K562 (cell line): ENCODE results near the gene PHC3. TPM values are rescaled to one million over a fixed set of nuclear protein-coding genes. Genes with fewer than 3 reads are reported as not detected.

Source experiments
- ATAC-seq: fragments of 200-7000 bp; cut with Tn5 transposase; 3 replicates; pipeline ENCODE4 v1.9.1; 2020; ENCODE audit warnings: moderate library complexity
- BruUV-seq: library from RNA; stranded (reverse); fragments of 400-500 nt; replicated peaks from 2 replicates; lab custom pipeline; 2021; lab: Mats Ljungman, UMichigan
- CTCF ChIA-PET: fragments of 300-600 bp; formaldehyde crosslinking; extraction: SDS; loops from one replicate; lab custom pipeline; 2021; ENCODE audit warnings: low intra/inter-chr PET ratio; lab: Yijun Ruan, JAX
- POLR2A ChIA-PET: fragments of 300-600, 350-650 bp; sonication (Branson Sonifier 250); formaldehyde crosslinking; extraction: SDS; loops from one replicate; lab custom pipeline; 2021; ENCODE audit warnings: antibody characterized with exemption, inconsistent platforms; lab: Yijun Ruan, JAX
- DNase-seq, 4 experiments: peaks; one replicate each; pipeline versions ENCODE4 v3.0.0 to v3.0.0-alpha.2; 2011 to 2018; ENCODE audit warnings: low spot score in 3 of 4, mixed read lengths in 3 of 4; ENCODE audit errors: extremely low read depth in 1 of 4
- FAIRE-seq: peaks from 2 replicates; lab custom pipeline; 2011; peaks lifted over from hg19 to GRCh38; lab: Jason Lieb, UNC
- H2AFZ ChIP-seq: 2 replicates; pipeline ENCODE4 v1.6.0; 2011; ENCODE audit warnings: low read depth, low read length, control low read depth, inconsistent platforms
- H3K27ac ChIP-seq: fragments of 200-600 bp; 3 replicates; pipeline ENCODE4 v1.8.0; 2011; ENCODE audit warnings: low read depth, mild to moderate bottlenecking, control low read depth, inconsistent platforms, low read length, moderate library complexity, mixed read lengths; ENCODE audit errors: extremely low read depth
- H3K27me3 ChIP-seq, 2 experiments: fragments of 300-600 bp in 1 of 2; 2 replicates in 1 of 2; 3 replicates in 1 of 2; pipeline versions ENCODE4 v1.6.0 to v1.8.0; 2011; ENCODE audit warnings: inconsistent platforms in 2 of 2, low read length in 2 of 2, mild to moderate bottlenecking in 1 of 2, mixed read lengths in 1 of 2, moderate library complexity in 1 of 2; ENCODE audit not compliant: control insufficient read depth in 2 of 2, insufficient read depth in 2 of 2
- H3K36me3 ChIP-seq: fragments of 300-600 bp; 3 replicates; pipeline ENCODE4 v1.8.0; 2011; ENCODE audit warnings: mild to moderate bottlenecking, low read length, inconsistent platforms; ENCODE audit not compliant: control insufficient read depth, insufficient read depth
- H3K4me1 ChIP-seq, 2 experiments: fragments of 200-600 bp in 1 of 2; replicated peaks in 1 of 2; 2 replicates in 1 of 2; 3 replicates in 1 of 2; pipeline versions ENCODE4 v1.5.1 to v1.8.0; 2011; ENCODE audit warnings: inconsistent platforms in 2 of 2, low read length in 2 of 2, mild to moderate bottlenecking in 1 of 2, mixed read lengths in 1 of 2, moderate library complexity in 1 of 2; ENCODE audit not compliant: control insufficient read depth in 2 of 2, insufficient read depth in 2 of 2
- H3K4me2 ChIP-seq: 2 replicates; pipeline ENCODE4 v1.6.1; 2011; ENCODE audit warnings: low read length, control low read depth, inconsistent platforms, mixed read lengths; ENCODE audit not compliant: insufficient read depth
- H3K4me3 ChIP-seq: fragments of 200-600 bp; sonication (generic), shearing (Covaris generic); 2 replicates; pipeline ENCODE4 v1.5.1; 2016; ENCODE audit warnings: control low read depth, inconsistent platforms
- H3K79me2 ChIP-seq: fragments of 200-600 bp; 3 replicates; pipeline ENCODE4 v1.8.0; 2011; ENCODE audit warnings: low read length, inconsistent platforms; ENCODE audit not compliant: control insufficient read depth, insufficient read depth
- H3K9ac ChIP-seq, 2 experiments: 2 replicates each; pipeline versions ENCODE4 v1.6.0 to v1.6.1; 2011; ENCODE audit warnings: low read depth in 2 of 2, low read length in 2 of 2, control low read depth in 1 of 2, inconsistent platforms in 1 of 2, mild to moderate bottlenecking in 1 of 2, mixed read lengths in 1 of 2; ENCODE audit not compliant: insufficient read depth in 1 of 2
- H3K9me1 ChIP-seq: one replicate; pipeline ENCODE4 v1.6.0; 2011; ENCODE audit warnings: inconsistent platforms, mild to moderate bottlenecking, low read length, moderate library complexity; ENCODE audit not compliant: control insufficient read depth, insufficient read depth
- H3K9me3 ChIP-seq: replicated peaks from 2 replicates; pipeline ENCODE4 v1.5.1; 2011; ENCODE audit warnings: low read depth, low read length, inconsistent platforms; ENCODE audit not compliant: control insufficient read depth, insufficient read depth
- H4K20me1 ChIP-seq: replicated peaks from 2 replicates; pipeline ENCODE4 v1.6.1; 2011; ENCODE audit warnings: low read length, inconsistent platforms, mixed read lengths; ENCODE audit not compliant: control insufficient read depth, insufficient read depth
- ATF2 ChIP-seq: sonication (generic); formaldehyde crosslinking; IDR thresholded peaks from 2 replicates; pipeline ENCODE4 v1.8.1; 2022; ENCODE audit warnings: missing genetic modification reagents
- C11orf30 ChIP-seq: fragments of 450-650 bp; IDR thresholded peaks from 2 replicates; pipeline ENCODE4 v1.6.1; 2016; ENCODE audit warnings: low read depth, mild to moderate bottlenecking
- MAFF ChIP-seq: IDR thresholded peaks from 2 replicates; pipeline ENCODE4 v1.6.1; 2012; ENCODE audit warnings: low read length, improper control_type of control experiment
- MAFG ChIP-seq: fragments of 450-650 bp; conservative IDR thresholded peaks from 2 replicates; pipeline ENCODE4 v1.6.1; 2016; ENCODE audit warnings: missing genetic modification characterization, missing compliant biosample characterization
- NKRF ChIP-seq: fragments of 450-650 bp; IDR thresholded peaks from 2 replicates; pipeline ENCODE4 v1.6.1; 2016; ENCODE audit warnings: borderline replicate concordance
- POLR2A ChIP-seq: fragments of 450-650 bp; conservative IDR thresholded peaks from 2 replicates; pipeline ENCODE4 v1.6.1; 2016
- ZNF316 ChIP-seq: fragments of 450-650 bp; IDR thresholded peaks from 2 replicates; pipeline ENCODE4 v1.6.1; 2016
- ZNF324 ChIP-seq: fragments of 250-450 bp; sonication (Bioruptor Pico); IDR thresholded peaks from 2 replicates; pipeline ENCODE4 v1.4.0; 2020; ENCODE audit warnings: mild to moderate bottlenecking
- ZNF77 ChIP-seq: fragments of 250-450 bp; sonication (Bioruptor Pico); IDR thresholded peaks from 2 replicates; pipeline ENCODE4 v1.5.0; 2020
- whole genome bisulfite sequencing: fragments of 100-300 bp; shearing (Covaris generic); methylation state at CpG from one replicate; pipeline ENCODE4 v1.1.6; 2016; ENCODE audit warnings: low coverage, mixed read lengths; ENCODE audit not compliant: insufficient coverage; ENCODE audit errors: missing lambda C conversion rate; 5-methylcytosine and 5-hydroxymethylcytosine counted together
- in situ Hi-C: fragments of 300-500 bp; cut with MboI; formaldehyde crosslinking; loops from 4 replicates; pipeline ENCODE4 v1.15.0; 2018; ENCODE audit warnings: inconsistent platforms, mixed read lengths
- intact Hi-C: fragments of 100-400 bp; cut with micrococcal nuclease; formaldehyde crosslinking; loops from 2 replicates; pipeline ENCODE4 v1.14.2; 2022
- polyA plus RNA-seq, 8 experiments: library from polyadenylated mRNA; depleted of rRNA in 4 of 8; stranded (reverse) in 5 of 8; unstranded in 3 of 8; fragments of >200 nt; fragmentation: Nextera tagmentation in 2 of 8; fragmentation: Illumina TruSeq in 1 of 8; extraction: Ambion mirVana in 2 of 8; extraction: Trizol in 1 of 8; gene quantifications; 2 replicates each; pipeline versions ENCODE4 v1.2.1 to v1.2.3, GENCODE V29; 2011 to 2014; ENCODE audit warnings: inconsistent platforms in 1 of 8, missing spikeins in 1 of 8
- total RNA-seq, 7 experiments: library from RNA; depleted of rRNA in 6 of 7; stranded (reverse); fragments of >200 nt in 6 of 7; fragmentation: Illumina TruSeq in 2 of 7; extraction: Trizol in 2 of 7; gene quantifications; 2 replicates each; pipeline versions ENCODE4 v1.2.1 to v1.2.3, GENCODE V29; 2011 to 2021; ENCODE audit warnings: low replicate concordance in 1 of 7

Gene PHC3
- total and polyA plus RNA-seq, 9 of the 15 experiments (the other 6 are each of a cell fraction or from before 2014, with no cell fraction given), result 3.1 to 21.6 (median 10.5) TPM

GRCh38 chr3:170100944-170101343 lies 80.6 kb downstream of the PHC3 start:
- no peak overlapping the region for H3K9ac ChIP-seq
- no peaks in the 10 kb centered on the region for H4K20me1 ChIP-seq
- WGBS, result 87% methylated on average over 1 of the region's 1 CpG
- H3K79me2 ChIP-seq, result no peaks in the 10 kb centered on the region
- CTCF ChIA-PET, result no interaction called here
- intact Hi-C loops (no loop called here), in situ Hi-C loops (no loop called here)
- ATAC-seq (no peak), DNase-seq (no peak), FAIRE-seq (peak; percentile 61)
- H3K4me1 ChIP-seq, result no peaks in the 10 kb centered on the region
- peaks cover 72% of the 10 kb centered on the region for H3K36me3 ChIP-seq
- no peaks in the 10 kb centered on the region for H3K9me3 ChIP-seq
- H3K4me3 ChIP-seq, result no peak overlapping the region
- H3K27ac ChIP-seq, result no peak overlapping the region
- TF ChIP-seq ZNF316 (peak; percentile 63), C11orf30 (peak; percentile 41), POLR2A (no peak), MAFF (0 out of 2 replicates have a peak, but pooled peaks have one; percentile 11), NKRF (no peak), MAFG (0 out of 2 replicates have a peak, but pooled peaks have one; percentile 5), ATF2 (CRISPR knock-in tag) (no peak), ZNF77 (CRISPR knock-in tag) (no peak), ZNF324 (CRISPR knock-in tag) (no peak)
- POLR2A ChIA-PET, result interaction anchor here (0.7 to 2.1 kb wide), 3 partner anchors 10 to 12 kb away, joined by 3 to 9 read pairs (median 3); no protein-coding TSS in a partner anchor
- no peak overlapping the region for H2AFZ ChIP-seq
- H3K27me3 ChIP-seq, result no peaks in the 10 kb centered on the region
- no peak overlapping the region for H3K4me2 ChIP-seq
- BruUV-seq, result no TSS peak
- H3K9me1 ChIP-seq, result no peaks in the 10 kb centered on the region
